ENCODE data around the gene IGFLR1.

GRCh38 chr19:35768082-35768421 lies 25.8 kb upstream of the IGFLR1 start:
- TF ChIP-seq, protein P1, sequence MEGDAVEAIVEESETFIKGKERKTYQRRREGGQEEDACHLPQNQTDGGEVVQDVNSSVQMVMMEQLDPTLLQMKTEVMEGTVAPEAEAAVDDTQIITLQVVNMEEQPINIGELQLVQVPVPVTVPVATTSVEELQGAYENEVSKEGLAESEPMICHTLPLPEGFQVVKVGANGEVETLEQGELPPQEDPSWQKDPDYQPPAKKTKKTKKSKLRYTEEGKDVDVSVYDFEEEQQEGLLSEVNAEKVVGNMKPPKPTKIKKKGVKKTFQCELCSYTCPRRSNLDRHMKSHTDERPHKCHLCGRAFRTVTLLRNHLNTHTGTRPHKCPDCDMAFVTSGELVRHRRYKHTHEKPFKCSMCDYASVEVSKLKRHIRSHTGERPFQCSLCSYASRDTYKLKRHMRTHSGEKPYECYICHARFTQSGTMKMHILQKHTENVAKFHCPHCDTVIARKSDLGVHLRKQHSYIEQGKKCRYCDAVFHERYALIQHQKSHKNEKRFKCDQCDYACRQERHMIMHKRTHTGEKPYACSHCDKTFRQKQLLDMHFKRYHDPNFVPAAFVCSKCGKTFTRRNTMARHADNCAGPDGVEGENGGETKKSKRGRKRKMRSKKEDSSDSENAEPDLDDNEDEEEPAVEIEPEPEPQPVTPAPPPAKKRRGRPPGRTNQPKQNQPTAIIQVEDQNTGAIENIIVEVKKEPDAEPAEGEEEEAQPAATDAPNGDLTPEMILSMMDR (IDR thresholded peaks at IDR 0.05): no peak
- no peak for TF ChIP-seq POLR2A (IDR thresholded peaks at IDR 0.05)

All from adrenal gland (tissue), 5 donors.